GM21619 (cell line): ENCODE data around the gene ORC5.

Experiments used
- ATAC-seq: cut with Tn5 transposase; IDR thresholded peaks from one replicate; pipeline ENCODE4 v1.9.1; 2021; ENCODE audit not compliant: unreplicated experiment

ORC5 gene

GRCh38 chr7:104130726-104131125, 77.1 kb downstream of the ORC5 start:
- ATAC-seq = no peak

- ATAC-seq = no peak
Measured at GRCh38 chr7:104127204-104127603, 80.6 kb downstream of the ORC5 start.

GRCh38 chr7:104126411-104126841, 81.4 kb downstream of the ORC5 start:
- ATAC-seq = no peak

GRCh38 chr7:104124893-104125477, 82.8 kb downstream of the ORC5 start:
- no peak for ATAC-seq

- no peak for ATAC-seq
Measured at GRCh38 chr7:104124469-104124868, 83.3 kb downstream of the ORC5 start.

GRCh38 chr7:104123786-104124185, 84.0 kb downstream of the ORC5 start:
- ATAC-seq = no peak

- ATAC-seq = no peak
Measured at GRCh38 chr7:104113788-104114187, 94.0 kb downstream of the ORC5 start.

GRCh38 chr7:104112623-104113022, 95.2 kb downstream of the ORC5 start:
- ATAC-seq = no peak

GRCh38 chr7:104111271-104111670, 96.5 kb downstream of the ORC5 start:
- no peak for ATAC-seq

GRCh38 chr7:104106108-104106905, 101.5 kb downstream of the ORC5 start:
- no peak for ATAC-seq

- no peak for ATAC-seq
Measured at GRCh38 chr7:104098890-104099289, 108.9 kb downstream of the ORC5 start.

GRCh38 chr7:104096683-104097082, 111.1 kb downstream of the ORC5 start:
- ATAC-seq = no peak

- no peak for ATAC-seq
Measured at GRCh38 chr7:104093127-104093526, 114.7 kb downstream of the ORC5 start.

GRCh38 chr7:104091242-104091641, 116.6 kb downstream of the ORC5 start:
- no peak for ATAC-seq

- ATAC-seq = no peak
Measured at GRCh38 chr7:104089612-104090011, 118.2 kb downstream of the ORC5 start.

- no peak for ATAC-seq
Measured at GRCh38 chr7:104089061-104089460, 118.8 kb downstream of the ORC5 start.
